Body of pancreas (tissue), 4 donors: ENCODE data around the gene CASZ1.

ENCODE experiments used
- CTCF ChIP-seq, 7 experiments: fragments of 450-650 bp in 4 of 7; fragments of 200-600 bp in 3 of 7; sonication (generic) in 3 of 7; IDR thresholded peaks; one replicate each; pipeline ENCODE4 v1.5.1; 2016 to 2019; ENCODE audit warnings: antibody characterized with exemption in 7 of 7
- POLR2A ChIP-seq, 3 donors: fragments of 450-650 bp; IDR thresholded peaks; one replicate each; pipeline ENCODE4 v1.6.1; 2016; ENCODE audit warnings: antibody characterized with exemption in 3 of 3, mild to moderate bottlenecking in 2 of 3

GRCh38 chr1:10639775-10640578, 156.5 kb downstream of the CASZ1 start:
- TF ChIP-seq POLR2A (IDR thresholded peaks at IDR 0.05) (no peak), CTCF (IDR thresholded peaks at IDR 0.05) (no peak)
